HG03460 (cell line): Measurements from ENCODE around the gene DEUP1.
"Not testable (repeated sequence)": the region's sequence is repeated elsewhere in the genome, so short reads cannot be mapped to it uniquely, and the experiment has no call there.

Source experiments
- ATAC-seq: cut with Tn5 transposase; IDR thresholded peaks from one replicate; pipeline ENCODE4 v1.9.1; 2021; ENCODE audit not compliant: unreplicated experiment

The DEUP1 gene

DNA sequence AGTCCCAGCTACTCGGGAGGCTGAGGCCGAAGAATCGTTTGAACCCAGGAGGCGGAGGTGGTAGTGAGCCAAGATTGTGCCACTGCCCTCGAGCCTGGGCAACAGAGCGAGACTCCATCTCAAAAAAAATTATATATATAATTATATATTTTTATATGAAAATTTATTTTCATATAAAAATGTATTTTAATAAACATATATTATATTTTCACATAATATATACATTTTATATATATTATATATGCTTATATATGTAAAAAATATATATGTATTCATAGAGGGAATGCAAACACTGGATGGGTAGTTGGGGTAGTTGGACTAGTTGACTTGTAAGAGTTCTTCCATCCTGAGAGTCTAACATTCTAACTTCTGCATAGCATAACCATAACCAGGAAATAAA, 20.3 kb downstream of the DEUP1 start:
- ATAC-seq: no peak

- no peak for ATAC-seq
These were observed 28.9 kb downstream of the DEUP1 start for GRCh38 chr11:93359396-93359795.

- no peak for ATAC-seq
These were observed 30.9 kb downstream of the DEUP1 start for GRCh38 chr11:93361435-93361834.

DNA sequence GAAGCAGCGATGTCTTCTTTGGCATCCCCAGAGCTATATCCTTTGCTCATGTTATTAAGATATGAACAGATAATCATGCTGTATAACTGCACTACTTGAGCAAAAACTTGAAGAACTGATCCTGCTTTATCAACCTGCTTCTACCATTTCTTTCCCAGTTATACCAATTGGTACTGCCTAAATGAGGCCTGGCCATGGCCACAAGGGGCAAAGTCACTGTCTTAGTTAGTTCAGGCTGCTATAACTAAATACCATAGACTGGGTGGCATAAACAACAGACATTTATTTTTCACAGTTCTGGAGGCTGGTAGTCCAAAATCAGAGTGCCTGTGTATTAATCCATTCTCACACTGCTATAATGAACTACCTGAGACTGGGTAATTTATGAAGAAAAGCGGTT, 37.5 kb downstream of the DEUP1 start:
- no peak for ATAC-seq

- no peak for ATAC-seq
These were observed 39.7 kb downstream of the DEUP1 start for GRCh38 chr11:93370260-93370659.

GRCh38 chr11:93389737-93390136, 59.2 kb downstream of the DEUP1 start:
- no peak for ATAC-seq

- no peak for ATAC-seq
These were observed 62.3 kb downstream of the DEUP1 start for GRCh38 chr11:93392867-93393266.

DNA sequence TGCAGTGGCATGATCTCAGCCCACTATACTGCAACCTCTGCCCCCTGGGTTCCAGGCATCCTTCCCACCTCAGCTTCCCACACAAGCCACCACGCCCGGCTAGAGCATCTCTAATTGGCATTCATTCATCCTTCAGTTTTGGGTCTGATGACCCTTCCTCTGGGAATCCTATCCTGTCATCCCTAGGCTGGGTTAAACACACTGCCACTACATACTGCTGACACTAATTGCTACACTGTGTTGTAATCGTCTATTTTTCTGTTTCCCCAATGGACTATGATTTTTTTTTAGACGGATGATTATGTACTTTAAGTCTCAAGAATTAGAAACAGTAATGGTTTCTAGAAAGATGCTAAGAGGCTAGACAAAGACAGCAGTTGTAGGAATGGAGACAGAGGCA, 62.8 kb downstream of the DEUP1 start:
- ATAC-seq: no peak

DNA sequence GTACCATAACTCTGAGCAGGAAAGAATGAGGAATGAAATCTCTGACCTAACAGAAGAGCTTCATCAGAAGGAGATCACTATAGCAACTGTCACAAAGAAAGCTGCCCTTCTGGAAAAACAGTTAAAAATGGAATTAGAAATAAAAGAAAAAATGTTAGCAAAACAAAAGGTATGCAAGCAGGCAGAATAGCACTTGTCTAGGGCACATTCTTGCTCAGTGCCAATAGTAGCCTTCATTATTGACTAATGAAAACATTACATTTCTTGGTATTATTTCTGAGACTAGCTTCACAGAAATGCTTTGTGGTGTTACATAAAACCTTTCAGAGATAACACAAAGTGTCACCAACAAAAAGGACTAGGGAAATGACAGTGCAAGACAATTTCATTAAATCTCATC, 63.9 kb downstream of the DEUP1 start:
- no peak for ATAC-seq

- ATAC-seq: no peak
These were observed 65.8 kb downstream of the DEUP1 start for GRCh38 chr11:93396316-93396715.

DNA sequence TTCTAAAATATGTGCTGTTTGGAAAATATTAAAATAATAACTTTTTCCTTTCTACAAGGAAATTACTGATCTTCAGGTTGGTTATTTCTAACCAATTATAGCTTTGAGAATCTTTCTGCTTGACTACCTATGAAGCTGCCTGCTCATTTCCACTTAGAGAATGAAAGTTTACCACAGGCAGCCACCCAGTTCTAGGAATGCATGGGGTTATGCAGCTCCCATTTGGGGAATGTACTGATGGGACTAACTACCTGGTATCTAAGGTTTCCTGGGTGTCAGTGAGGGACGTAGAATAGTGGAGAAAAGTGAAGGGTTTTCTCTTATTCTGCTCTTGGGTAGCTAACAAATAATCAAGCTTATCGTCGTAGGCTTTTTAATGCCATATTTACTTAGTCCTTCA, 73.4 kb downstream of the DEUP1 start:
- ATAC-seq: no peak

- ATAC-seq: no peak
These were observed 77.3 kb downstream of the DEUP1 start for GRCh38 chr11:93407777-93408401.

- ATAC-seq: no peak
These were observed 79.9 kb downstream of the DEUP1 start for GRCh38 chr11:93410441-93410840.

- ATAC-seq: no peak
These were observed 81.2 kb downstream of the DEUP1 start for GRCh38 chr11:93411705-93412104.

GRCh38 chr11:93432247-93432646, 101.7 kb downstream of the DEUP1 start:
- no peak for ATAC-seq

GRCh38 chr11:93443232-93443631, 112.7 kb downstream of the DEUP1 start:
- not testable (repeated sequence) for ATAC-seq

GRCh38 chr11:93444617-93445073, 114.1 kb downstream of the DEUP1 start:
- ATAC-seq: no peak

DNA sequence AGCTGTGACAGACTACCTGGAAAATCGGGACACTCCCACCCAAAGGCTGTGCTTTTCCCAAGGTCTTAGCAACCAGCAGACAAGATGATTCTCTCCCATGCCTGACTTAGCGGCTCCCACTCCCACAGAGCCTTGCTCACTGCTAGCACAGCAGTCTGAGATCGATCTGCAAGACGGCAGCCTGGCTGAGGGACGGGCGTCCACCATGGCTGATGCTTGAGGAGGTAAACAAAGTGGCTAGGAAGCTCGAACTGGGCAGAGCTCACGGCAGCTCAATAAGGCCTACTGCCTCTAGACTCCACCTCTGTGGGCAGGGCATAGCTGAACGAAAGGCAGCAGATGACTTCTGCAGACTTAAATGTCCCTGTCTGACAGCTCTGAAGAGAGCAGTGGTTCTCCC, 127.7 kb downstream of the DEUP1 start:
- ATAC-seq: no peak

- ATAC-seq: not testable (repeated sequence)
These were observed 133.1 kb downstream of the DEUP1 start for GRCh38 chr11:93463666-93464065.

DNA sequence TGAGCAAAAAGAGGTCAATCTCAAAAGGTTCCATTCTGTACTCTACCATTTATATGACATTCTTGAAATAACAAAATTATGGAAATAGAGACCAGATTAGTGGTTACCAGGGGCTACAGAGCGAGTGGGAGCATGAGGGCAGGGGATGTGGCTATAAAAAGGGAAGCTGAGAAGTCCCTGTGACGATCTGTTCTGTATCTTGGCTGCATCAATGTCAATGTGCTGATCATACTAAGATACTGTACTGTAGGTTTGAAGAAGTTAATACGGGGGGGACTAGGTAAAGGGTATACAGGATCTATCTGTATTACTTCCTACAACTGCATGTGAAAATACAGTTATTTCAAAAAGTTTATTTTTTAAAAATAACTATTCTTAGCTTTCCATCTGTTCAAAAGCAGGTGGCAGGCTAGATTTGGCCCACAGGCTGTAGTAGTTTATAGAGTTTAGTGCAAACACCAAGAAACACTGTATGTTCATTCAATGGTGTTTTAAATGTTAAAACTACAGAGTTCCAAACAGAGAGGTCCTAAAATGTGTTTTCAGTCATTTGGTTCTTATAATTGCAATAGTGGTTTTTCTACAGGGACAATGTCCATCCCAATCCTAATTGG, 134.5 kb downstream of the DEUP1 start:
- no peak for ATAC-seq

DNA sequence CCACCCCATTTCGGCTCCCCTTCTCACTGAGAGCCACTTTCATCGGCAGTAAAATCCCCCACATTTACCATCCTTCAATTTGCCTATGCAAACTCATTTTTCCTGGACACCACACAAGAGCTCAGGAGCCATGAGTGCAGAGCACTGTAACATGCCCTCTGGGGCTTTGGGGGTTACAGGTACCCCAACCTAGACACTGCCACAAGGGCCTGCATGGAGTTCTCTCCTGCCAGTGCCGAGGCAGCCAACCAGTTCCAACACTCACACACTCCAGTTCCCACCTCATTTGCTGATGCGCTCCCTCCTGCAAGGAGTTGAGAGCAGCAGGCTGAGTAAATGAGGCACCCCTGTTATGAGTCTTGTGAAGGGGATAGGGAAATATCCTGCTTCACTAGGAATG, 136.5 kb downstream of the DEUP1 start:
- ATAC-seq: no peak

GRCh38 chr11:93468290-93468689, 137.7 kb downstream of the DEUP1 start:
- no peak for ATAC-seq

GRCh38 chr11:93474123-93474522, 143.6 kb downstream of the DEUP1 start:
- no peak for ATAC-seq
